NCI-H2196 treated with DMSO at 0.1 percent for 48 hours (cell line): ENCODE measurements around the gene SLC39A13.

Source experiments
- DNase-seq: peaks from one replicate; lab custom pipeline; 2025; ENCODE audit not compliant: unreplicated experiment; lab: John Stamatoyannopoulos, UW

Gene SLC39A13

DNA sequence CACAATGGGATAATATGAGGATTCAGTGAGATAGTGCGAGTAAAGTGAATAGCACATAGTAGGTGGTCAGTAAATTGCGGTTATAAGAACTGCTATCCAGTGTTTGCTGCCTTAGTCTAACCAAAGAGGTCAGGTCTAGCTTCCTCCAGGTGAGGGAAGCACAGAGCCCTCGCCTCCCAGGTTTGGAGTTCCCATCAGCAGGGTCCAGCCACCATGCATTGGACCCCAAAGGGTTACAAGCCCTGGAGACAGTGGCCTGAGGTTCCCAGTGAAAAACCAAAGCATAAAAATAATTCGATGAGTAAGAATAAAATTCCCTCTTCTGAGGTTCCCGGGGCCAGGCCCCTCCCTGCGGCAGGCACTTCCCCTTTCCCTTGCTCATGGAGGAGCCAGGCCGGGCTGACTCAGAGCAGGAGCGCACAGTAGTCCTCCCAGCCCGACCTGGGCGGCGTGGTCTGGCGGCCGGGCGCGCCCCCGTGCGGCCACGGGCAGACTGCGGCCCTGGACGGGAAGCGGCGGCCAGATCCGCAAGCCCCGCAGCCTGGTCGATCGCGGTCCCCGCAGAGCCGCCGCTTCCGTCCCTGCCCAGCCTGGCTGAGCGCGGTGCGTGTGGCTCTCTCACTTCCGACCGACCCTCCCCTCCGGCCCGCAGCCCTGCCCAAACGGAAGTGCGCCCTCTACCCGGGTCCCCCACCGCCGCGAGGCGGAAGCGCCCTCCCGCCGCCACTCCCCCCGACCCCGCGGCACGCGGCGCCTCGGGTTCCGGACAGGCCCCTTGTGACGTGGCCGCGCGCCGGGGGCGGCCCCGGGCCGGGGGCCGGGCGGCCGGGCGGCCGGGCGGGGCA is at the start of gene SLC39A13:
TSS of gene SLC39A13 (plus strand) at position 845 of the 845 bp plus-strand sequence. CDS start 1,505 bp downstream, outside the sequence.
- DNase-seq = peak; percentile 91

- DNase-seq = no peak
Measured at GRCh38 chr11:47358731-47359051, 49.7 kb upstream of the SLC39A13 start.

DNA sequence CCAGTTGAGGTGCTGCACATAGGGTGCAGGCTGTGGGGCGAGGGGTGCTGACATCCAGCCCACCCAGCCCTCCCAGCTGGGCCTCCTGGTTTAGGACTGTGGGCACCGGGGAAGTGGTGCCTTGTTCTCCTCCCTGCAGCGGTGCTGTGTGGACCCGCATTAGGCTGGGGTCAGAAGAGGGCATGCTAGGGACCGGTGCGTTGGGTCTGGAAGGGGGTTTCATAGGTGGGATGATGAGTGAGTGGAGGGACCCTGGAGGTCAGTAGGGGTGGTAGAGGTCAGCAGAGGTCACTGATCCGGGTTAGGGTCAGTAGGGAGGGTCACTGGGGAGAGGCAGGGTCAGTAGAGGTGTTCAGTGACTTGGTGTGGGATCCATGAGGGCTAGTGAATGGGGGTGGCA is 49.2 kb upstream of the SLC39A13 start:
- no peak for DNase-seq

DNA sequence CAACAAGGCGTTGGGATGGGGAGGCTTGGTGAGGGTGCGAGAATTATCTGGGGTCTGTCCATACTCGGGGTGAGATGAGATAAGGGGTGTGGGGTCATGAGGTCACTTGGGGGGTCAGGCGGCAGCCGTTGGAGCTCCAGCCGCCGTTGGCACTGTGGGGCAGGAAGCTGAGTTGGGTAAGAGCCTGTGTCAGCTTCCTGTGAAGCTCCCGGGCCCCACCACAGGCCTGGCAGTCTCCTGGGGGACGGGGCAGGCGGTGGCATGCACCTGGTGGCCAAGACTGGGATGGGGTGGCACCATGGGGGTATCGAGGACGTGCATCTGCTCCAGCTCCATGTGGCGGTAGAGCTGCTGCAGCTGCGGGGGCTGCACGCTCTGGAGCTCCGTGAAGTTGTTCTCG is 48.8 kb upstream of the SLC39A13 start:
- DNase-seq = no peak

DNA sequence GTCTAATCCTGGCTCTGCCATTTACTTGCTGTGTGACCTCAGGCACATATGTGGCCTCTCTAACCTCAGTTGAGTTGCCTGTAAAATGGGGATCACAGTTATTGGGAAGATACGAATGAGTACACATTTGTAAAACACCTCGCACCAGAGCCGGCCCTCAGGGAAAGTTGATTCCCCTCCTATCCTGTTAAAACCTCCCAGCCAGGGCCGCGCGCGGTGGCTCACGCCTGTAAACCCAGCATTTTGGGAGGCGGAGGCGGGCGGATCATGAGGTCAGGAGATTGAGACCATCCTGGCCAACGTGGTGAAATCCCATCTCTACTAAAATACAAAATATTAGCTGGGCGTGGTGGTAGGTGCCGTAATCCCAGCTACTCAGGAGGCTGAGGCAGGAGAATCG is 48.0 kb upstream of the SLC39A13 start:
- no peak for DNase-seq

- DNase-seq = no peak
Measured at GRCh38 chr11:47361419-47361818, 47.0 kb upstream of the SLC39A13 start.

DNA sequence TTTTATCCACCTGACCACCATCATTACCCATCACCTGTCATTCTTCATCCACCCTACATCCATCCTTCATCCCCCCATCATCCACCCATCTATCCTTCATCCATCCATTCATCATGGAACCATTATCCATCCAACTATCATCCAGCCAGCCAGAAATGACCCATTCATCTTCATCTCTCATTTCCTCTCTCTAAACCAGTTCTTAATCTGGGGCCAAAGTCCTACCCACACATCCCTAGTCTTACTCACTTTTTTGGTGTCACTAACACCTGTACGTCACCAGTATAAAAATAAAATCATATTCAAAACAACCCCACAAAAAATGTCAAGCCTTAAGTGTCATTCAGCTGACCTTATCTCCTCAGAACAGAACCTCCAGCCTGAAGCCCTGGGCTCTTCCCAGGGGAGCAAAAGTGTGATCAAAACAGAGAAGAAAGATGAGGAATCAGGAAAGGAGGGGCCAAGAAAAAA is 42.3 kb upstream of the SLC39A13 start:
- DNase-seq = no peak

DNA sequence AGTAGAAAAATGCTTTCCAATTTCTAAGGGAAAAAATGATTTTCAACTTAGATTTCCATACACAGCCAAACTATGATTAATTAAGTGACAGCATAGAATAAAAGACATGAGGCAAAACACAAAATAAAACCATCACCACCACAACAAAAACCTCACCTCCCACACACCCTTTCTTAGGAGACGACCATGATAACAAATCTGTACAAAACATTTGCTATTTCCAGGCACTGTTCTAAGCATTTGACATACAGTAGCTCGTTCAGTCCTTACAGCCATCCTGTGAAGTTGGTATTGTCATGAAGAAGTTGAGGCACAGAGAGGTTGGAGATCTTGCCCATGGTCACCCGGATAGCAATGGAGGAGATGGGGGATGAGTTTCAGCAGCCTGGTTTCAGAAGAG is 38.7 kb upstream of the SLC39A13 start:
- no peak for DNase-seq

GRCh38 chr11:47372422-47372821 is 36.0 kb upstream of the SLC39A13 start:
- no peak for DNase-seq

- no peak for DNase-seq
Measured at GRCh38 chr11:47373876-47374719, 34.3 kb upstream of the SLC39A13 start.

DNA sequence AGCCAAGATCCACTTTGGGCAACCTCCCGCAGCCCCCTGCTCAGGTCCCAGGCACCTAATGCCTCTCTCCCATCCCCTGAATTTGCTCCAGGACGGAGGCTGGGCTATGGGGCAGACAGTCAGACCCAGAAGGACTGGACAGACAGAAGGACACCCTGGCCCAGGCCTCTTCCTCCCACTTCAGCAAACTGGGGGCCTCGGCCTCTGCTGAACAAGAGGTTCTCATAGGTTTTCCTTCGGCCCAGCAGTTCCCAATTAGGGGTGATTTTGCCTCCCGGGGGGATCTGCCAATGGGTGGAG is 33.7 kb upstream of the SLC39A13 start:
- no peak for DNase-seq

GRCh38 chr11:47375020-47375419 is 33.4 kb upstream of the SLC39A13 start:
- DNase-seq = no peak

- no peak for DNase-seq
Measured at GRCh38 chr11:47375546-47376085, 32.8 kb upstream of the SLC39A13 start.

DNA sequence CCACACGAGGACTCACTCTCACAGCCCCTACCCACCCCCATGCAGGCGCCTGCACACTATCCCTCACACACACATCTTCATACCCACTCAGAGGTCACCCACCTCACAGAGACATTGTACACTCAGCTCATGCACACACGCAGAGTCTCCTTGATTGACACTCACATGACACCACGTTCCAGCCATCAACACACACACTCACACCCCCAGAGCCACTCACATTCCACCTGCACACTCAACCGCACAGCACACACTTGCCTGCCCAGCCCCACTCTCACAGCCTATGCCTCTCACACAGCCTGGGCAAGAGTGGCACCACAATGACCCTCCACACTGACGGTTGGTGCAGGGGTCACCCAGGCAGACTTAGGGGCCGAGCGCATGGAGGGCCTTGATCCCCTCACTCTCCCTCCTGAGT is 32.3 kb upstream of the SLC39A13 start:
- no peak for DNase-seq

DNA sequence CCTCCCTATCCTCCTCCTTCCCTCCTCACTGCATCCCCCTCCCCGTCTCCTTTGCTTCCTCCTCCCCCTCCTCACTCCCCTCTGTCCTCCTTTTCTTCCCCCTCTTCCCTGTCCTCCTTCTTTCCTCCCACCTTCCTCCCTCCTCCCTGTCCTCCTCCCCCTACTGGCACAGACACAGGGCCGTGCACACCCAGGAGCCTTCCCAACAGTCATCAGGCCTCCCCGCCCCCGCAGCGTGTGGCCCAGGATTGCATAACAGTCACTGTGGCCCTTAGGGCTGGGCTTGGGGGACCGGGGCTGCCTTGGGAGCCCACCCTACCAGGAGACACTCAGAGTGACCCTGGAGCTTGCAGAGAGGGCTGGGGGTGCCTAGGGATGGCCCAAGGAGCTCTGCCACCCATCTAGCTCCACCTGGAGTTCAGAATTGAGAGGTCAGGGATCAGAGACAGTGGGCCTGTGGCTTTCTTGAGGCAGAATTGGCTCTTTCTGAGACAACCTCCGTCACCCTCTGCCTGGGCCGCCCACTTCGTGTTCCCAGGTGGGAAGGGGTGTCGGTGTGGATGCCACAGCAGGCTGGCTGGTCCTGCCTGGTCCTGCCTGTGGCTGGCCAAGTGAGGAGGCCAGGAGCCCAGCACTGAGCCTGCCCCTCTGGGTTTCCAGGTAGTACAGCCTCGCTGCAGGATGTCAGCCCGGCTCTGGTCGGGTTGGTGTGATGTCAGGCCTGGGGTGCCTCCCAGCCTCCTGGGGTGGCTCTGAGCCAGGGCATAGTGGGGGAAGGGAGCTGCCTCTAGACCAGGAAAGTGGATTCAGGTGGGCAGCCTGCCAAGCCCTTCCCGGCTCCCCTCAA is 31.6 kb upstream of the SLC39A13 start:
- DNase-seq = no peak

DNA sequence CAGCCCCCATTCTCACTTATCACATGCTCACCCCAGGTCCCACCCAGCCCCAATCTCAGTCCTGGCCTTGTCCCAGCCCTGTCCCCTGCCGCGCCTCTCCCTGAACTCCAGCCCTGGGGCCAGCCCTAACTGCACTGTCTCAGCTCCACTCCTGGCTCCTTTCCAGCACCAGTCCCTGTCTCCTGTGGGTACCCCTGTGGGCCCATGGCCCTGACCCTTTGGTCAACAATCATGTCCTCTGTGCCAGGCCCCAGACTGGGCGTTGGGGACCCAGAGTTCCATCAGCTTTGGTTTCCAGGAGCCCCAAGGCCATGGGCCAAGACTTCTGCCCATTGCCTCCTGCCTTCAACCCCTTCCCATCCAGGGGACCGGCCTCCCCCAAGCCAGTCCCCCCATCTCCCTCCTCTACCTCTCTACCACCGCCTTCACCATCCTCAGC is 30.8 kb upstream of the SLC39A13 start:
- DNase-seq = no peak

DNA sequence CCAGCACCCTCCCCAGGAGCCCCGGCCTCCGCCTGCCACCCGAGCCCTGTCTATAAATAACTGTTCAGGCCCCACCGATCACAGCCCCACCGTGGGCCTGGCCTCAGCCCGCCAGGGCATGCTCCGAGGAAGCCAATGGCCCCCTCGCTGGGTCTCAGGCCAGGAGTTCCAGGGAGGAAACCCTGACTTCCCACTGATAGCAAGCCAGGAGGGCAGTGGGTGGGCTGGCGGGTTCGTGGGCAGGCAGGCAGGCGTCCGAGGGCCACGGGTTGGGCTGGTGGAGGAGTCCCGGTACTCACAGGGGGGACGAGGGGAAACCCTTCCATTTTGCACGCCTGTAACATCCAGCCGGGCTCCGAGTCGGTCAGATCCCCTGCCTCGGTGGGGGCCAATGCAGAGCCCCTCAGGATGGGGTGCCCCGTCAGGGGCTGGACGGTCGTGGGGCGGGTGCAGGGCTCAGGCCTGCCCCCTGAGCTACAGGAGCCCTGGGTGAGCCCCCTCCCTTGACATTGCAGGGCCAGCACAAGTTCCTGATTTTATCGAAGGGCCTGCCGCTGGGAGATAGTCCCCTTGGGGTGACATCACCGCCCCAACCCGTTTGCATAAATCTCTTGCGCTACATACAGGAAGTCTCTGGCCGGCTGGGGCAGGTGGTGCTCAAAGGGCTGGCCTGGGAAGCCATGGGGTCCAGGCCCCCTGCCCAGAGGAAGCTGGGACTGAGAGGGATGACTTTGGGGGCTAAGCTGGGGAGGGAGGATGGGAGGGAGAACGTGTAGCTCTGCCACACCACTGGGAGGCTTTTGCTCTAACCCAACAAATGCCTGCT is 30.2 kb upstream of the SLC39A13 start, which contains the start of gene SPI1:
TSS of gene SPI1 (minus strand) at position 538 of the 826 bp plus-strand sequence. CDS start at position 344, 194 bp downstream.
- DNase-seq = no peak

DNA sequence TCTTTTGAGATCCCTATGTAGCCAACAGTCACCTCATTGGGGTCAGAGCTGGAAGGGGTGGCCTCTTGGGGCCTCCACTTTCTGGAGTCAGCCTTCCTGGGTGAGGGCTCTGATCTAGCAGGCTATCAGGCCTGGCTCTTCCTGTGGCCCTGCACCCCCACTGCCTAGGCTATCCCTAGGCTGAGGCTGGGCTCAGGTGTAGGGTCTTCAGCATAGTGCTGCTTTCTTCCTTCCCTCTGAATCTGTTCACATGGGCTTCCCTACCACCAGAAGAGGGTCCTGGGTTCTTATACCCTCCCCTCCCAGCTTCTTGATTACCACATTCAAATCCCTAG is 29.6 kb upstream of the SLC39A13 start:
- DNase-seq = no peak

DNA sequence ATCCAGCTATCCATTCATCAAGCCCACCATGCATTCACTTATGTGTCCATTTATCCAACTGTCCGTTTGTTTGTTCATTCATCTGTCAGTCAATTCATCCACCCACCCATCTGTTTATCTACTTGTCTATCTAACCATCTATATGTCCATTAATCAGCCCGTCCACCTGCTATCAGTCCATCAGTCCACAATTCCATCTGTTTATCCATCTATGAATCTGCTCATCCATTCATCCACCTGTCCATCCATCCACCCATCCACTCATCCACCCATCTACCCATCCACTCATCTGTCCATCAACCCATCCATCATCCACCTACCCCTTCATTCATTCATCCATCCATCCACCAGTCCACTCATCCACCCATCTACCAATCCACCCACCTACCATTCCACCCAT is 29.1 kb upstream of the SLC39A13 start:
- no peak for DNase-seq

DNA sequence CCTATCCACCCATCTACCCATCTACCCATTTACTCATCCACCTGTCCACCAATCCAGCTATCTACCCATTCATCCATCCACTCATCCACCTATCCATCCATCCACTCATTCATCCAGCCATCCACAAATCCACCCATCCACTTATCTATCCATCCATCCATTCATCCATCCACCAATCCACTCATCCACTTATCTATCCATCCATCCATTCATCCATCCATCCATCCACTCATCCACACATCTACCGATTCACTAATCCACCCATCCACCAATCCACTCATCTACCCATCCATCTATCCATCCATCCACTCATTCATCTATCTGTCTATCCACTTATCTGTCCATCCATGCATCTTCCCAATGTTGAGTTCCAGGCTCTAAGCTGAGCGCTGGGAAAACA is 28.3 kb upstream of the SLC39A13 start:
- DNase-seq = no peak
